ENCODE data around the gene BFSP2. TPM values are rescaled to one million over a fixed set of nuclear protein-coding genes. Genes with fewer than 3 reads are reported as not detected.

Gene BFSP2
- polyA plus RNA-seq, 3 donors from 2014 or later = 0.83 TPM; not detected in 2

DNA sequence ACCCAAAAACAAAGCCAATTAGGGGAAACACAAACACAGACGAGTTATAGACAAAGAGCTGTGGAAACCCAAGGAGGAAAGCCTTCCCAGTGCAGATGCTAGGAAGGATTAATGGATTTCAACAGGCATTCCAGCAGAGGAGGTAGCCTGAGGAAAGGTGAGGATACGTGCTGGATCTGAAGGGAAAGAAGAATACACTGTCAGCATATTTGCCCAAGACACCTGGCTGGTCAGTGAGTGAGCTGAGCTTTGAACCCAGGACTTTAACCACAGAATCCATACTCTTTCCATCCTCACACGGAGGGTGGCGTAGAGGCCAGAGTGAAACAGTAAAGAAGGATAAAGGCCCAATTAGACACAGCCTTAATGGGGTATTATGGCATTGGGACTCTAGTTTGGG, 9.1 kb upstream of the BFSP2 start:
- DNase-seq = no peak
- Mint-ChIP-seq H3K27ac (peak overlapping the region in 2 of 6 donors; percentile 60 to 80), H3K4me1 (peaks cover 17 to 27% of the 10 kb centered on the region in 2 donors), H3K9me3 (no peaks in the 10 kb centered on the region), H3K36me3 (no peaks in the 10 kb centered on the region), H3K4me3 (peak overlapping the region in 3 of 5 donors; percentile 22 to 28 (median 25)), H3K27me3 (ENCODE audit: low read depth in 3 of 3) (no peaks in the 10 kb centered on the region)

GRCh38 chr3:133393204-133393603, 6.7 kb upstream of the BFSP2 start:
- H3K4me1 Mint-ChIP-seq = peaks cover 17 to 27% of the 10 kb centered on the region in 2 donors
- no peak for DNase-seq
- no peaks in the 10 kb centered on the region for H3K9me3 Mint-ChIP-seq
- H3K27ac Mint-ChIP-seq = peak overlapping the region in 4 of 6 donors; percentile 5 to 69 (median 35)
- peak overlapping the region in 2 of 5 donors; percentile 11 to 49 for H3K4me3 Mint-ChIP-seq
- H3K27me3 Mint-ChIP-seq (ENCODE audit: low read depth in 3 of 3) = peaks cover 0 to 2% (median 2%) of the 10 kb centered on the region in 3 donors
- H3K36me3 Mint-ChIP-seq = no peaks in the 10 kb centered on the region

DNA sequence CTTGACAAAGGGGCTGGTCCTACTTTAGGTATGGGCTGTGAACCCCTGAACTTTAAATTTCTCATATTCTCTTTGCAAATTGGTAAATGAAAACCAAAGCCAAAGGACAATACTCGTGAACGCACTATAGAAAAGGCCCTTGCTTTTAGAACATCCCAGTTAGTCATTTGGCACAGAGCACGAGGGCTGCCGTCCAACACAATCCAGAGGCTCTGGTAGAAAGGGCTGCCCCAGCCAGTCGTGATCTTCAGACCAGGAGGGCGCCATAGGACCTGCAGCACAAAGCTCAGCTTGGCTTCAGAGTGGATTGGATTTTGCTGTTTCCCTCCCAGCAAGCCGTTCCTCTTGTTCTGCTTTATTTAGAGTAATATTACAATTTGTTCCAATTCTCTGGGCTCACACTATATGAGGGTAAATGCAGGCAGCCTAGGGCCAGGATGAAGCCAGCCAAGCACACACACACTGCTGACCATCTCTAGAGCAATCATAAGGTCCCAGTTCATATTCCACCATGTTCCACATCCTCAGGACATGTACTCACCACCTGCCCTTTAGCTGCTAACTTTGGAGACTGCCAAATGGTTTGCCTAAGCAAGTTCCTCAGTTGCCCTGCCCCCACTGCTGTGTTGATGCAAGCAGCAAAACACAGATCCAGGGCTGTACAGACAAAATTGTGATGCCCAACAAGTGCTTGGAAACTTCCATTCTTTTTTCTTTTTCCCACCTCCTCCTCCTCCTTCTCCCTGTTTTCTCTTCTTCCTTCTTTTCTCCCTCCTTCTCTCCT, 6.0 kb upstream of the BFSP2 start:
- H3K27ac Mint-ChIP-seq = peak overlapping the region in 1 of 6 donors; percentile 64
- no peaks in the 10 kb centered on the region for H3K36me3 Mint-ChIP-seq
- peaks cover 17 to 27% of the 10 kb centered on the region in 2 donors for H3K4me1 Mint-ChIP-seq
- DNase-seq = no peak
- no peak overlapping the region for H3K4me3 Mint-ChIP-seq
- no peaks in the 10 kb centered on the region for H3K9me3 Mint-ChIP-seq
- peaks cover 0 to 2% (median 2%) of the 10 kb centered on the region in 3 donors for H3K27me3 Mint-ChIP-seq (ENCODE audit: low read depth in 3 of 3)

GRCh38 chr3:133394561-133395311, 5.1 kb upstream of the BFSP2 start:
- Mint-ChIP-seq H3K4me3 (no peak overlapping the region), H3K27ac (peak overlapping the region in 1 of 6 donors; percentile 64), H3K36me3 (no peaks in the 10 kb centered on the region), H3K9me3 (no peaks in the 10 kb centered on the region), H3K4me1 (peaks cover 17 to 27% of the 10 kb centered on the region in 2 donors), H3K27me3 (ENCODE audit: low read depth in 3 of 3) (peaks cover 0 to 2% (median 2%) of the 10 kb centered on the region in 3 donors)
- no peak for DNase-seq

- Mint-ChIP-seq H3K36me3 (no peaks in the 10 kb centered on the region), H3K27ac (no peak overlapping the region), H3K27me3 (ENCODE audit: low read depth in 3 of 3) (peaks cover 0 to 2% (median 2%) of the 10 kb centered on the region in 3 donors), H3K4me1 (peaks cover 6 to 12% of the 10 kb centered on the region in 2 donors), H3K9me3 (no peaks in the 10 kb centered on the region), H3K4me3 (no peak overlapping the region)
- DNase-seq = no peak
Measured at GRCh38 chr3:133396906-133397305, 3.0 kb upstream of the BFSP2 start.

DNA sequence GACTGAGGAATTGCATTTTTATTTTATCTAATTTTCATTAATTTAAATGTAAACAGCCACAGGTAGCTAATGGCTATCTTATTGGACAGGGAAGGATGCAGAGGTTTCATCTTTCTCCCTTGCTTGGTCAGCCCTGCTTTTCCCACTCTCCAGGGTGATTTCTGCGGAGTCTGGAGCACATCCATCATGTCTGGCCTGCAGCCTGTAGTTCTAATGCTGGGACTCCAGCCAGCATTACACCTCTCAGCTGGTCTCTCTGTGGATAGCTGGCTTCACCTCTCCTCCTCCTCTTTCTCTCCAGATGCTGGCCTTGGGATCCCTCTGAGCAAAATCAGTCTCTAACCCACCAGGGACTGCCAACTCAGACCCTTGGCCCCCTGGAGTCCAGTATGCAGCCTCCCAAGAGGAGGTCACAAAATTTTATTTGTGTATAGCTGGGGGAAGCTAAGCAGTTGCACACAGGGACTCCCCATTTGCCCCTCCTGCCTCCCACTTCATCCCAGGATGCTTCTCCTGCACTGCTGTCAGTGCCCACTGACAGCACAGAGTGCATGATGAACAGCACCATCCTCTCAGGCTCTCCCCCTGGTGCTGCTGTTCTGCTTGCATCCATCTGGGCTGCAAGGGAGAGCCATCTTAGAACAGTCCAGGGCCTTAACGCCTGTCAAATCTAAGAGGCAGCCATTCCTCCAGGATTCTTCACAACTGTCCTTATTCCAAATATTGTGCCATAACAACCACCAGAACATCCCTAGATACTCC, 1.7 kb downstream of the BFSP2 start:
- no peaks in the 10 kb centered on the region for H3K9me3 Mint-ChIP-seq
- DNase-seq = no peak
- H3K27ac Mint-ChIP-seq = no peak overlapping the region
- H3K36me3 Mint-ChIP-seq = no peaks in the 10 kb centered on the region
- H3K4me1 Mint-ChIP-seq = no peaks in the 10 kb centered on the region
- H3K27me3 Mint-ChIP-seq (ENCODE audit: low read depth in 3 of 3) = peaks cover under 1 to 5% (median 2%) of the 10 kb centered on the region in 3 donors
- no peak overlapping the region for H3K4me3 Mint-ChIP-seq

DNA sequence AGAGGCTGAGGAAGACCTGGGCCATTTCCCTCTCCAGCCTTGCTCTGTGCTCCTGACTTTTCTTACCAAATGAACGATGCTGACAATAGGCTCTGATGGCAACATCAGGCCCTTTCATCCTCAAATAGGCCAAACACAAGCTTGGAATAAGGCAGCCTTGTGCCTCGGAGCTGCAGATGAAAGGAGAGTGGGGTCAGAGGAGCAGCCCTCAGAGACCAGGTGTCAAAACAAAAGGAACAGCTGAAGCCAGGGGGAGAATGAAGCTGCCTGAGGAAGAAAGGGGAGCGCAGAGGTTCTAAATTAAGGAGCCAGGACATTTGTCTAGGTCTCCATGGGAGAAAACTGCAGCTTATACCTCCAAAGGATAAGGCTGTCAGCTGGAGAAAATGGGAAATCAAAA, 5.1 kb downstream of the BFSP2 start:
- H3K4me1 Mint-ChIP-seq = no peaks in the 10 kb centered on the region
- DNase-seq = no peak
- H3K27me3 Mint-ChIP-seq (ENCODE audit: low read depth in 3 of 3) = peaks cover 2 to 3% (median 2%) of the 10 kb centered on the region in 3 donors
- H3K36me3 Mint-ChIP-seq = no peaks in the 10 kb centered on the region
- no peak overlapping the region for H3K27ac Mint-ChIP-seq
- H3K4me3 Mint-ChIP-seq = no peak overlapping the region
- H3K9me3 Mint-ChIP-seq = no peaks in the 10 kb centered on the region

GRCh38 chr3:133408366-133408765, 8.5 kb downstream of the BFSP2 start:
- no peak for DNase-seq
- Mint-ChIP-seq H3K36me3 (no peaks in the 10 kb centered on the region), H3K4me1 (no peaks in the 10 kb centered on the region), H3K4me3 (no peak overlapping the region), H3K9me3 (no peaks in the 10 kb centered on the region), H3K27ac (no peak overlapping the region), H3K27me3 (ENCODE audit: low read depth in 3 of 3) (peaks cover 2 to 5% (median 2%) of the 10 kb centered on the region in 3 donors)

DNA sequence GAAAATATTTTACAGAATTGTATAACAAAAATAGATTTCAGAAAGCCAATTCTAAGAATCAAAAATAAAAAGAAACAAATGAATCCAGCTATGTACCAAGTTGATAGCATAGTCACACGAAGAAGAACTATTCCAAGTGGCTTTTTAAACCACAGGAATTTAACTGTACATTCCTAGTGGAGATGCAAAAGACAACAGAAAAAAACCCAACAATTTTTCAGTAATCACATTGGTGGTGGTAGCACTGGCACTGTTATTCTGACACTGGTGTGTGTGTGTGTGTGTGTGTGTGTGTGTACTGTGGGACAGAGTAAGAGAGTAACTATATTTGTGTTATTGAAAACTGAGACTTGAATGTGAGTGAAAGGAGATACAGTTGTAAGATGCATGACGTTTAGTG, 9.1 kb downstream of the BFSP2 start:
- no peak overlapping the region for H3K27ac Mint-ChIP-seq
- H3K27me3 Mint-ChIP-seq (ENCODE audit: low read depth in 3 of 3) = peaks cover 2 to 4% (median 2%) of the 10 kb centered on the region in 3 donors
- H3K9me3 Mint-ChIP-seq = no peaks in the 10 kb centered on the region
- no peak overlapping the region for H3K4me3 Mint-ChIP-seq
- DNase-seq = no peak
- H3K4me1 Mint-ChIP-seq = no peaks in the 10 kb centered on the region
- H3K36me3 Mint-ChIP-seq = no peaks in the 10 kb centered on the region

DNA sequence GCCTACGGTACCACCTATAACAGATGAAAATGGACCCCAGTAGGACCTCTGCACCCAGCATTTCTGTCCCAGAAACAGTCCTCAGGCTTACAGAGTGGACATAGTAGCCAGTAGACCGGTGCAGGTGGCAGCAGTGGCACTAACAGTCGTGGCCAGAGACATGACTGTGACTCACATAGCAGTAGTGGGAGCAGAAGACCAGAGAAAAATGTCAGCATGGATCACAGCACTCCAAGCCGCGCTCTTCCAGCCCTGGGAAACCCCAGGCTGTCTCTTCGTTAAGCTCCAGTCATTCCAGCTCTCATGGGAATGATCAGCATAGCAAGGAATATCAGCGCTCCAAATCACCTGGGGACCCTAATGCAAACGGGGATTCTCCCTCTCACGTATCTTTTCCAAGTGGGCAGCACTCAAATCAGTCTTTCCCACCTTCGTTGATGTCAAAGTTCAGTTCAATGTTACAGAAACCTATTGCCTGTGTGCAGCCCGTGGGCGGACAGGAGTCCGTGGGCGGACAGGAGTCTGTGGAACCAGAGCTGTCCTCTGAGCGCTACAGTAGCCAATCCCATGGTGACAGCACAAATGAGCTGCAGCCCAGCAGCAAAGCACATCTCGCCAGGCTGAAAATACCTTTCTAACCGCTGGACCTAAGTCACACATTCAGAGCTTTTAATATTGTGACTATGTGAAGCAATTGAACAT, 10.5 kb downstream of the BFSP2 start:
- Mint-ChIP-seq H3K4me3 (no peak overlapping the region), H3K27ac (no peak overlapping the region), H3K9me3 (no peaks in the 10 kb centered on the region), H3K4me1 (no peaks in the 10 kb centered on the region), H3K27me3 (ENCODE audit: low read depth in 3 of 3) (peaks cover 2% of the 10 kb centered on the region in 3 donors), H3K36me3 (no peaks in the 10 kb centered on the region)
- DNase-seq = no peak

DNA sequence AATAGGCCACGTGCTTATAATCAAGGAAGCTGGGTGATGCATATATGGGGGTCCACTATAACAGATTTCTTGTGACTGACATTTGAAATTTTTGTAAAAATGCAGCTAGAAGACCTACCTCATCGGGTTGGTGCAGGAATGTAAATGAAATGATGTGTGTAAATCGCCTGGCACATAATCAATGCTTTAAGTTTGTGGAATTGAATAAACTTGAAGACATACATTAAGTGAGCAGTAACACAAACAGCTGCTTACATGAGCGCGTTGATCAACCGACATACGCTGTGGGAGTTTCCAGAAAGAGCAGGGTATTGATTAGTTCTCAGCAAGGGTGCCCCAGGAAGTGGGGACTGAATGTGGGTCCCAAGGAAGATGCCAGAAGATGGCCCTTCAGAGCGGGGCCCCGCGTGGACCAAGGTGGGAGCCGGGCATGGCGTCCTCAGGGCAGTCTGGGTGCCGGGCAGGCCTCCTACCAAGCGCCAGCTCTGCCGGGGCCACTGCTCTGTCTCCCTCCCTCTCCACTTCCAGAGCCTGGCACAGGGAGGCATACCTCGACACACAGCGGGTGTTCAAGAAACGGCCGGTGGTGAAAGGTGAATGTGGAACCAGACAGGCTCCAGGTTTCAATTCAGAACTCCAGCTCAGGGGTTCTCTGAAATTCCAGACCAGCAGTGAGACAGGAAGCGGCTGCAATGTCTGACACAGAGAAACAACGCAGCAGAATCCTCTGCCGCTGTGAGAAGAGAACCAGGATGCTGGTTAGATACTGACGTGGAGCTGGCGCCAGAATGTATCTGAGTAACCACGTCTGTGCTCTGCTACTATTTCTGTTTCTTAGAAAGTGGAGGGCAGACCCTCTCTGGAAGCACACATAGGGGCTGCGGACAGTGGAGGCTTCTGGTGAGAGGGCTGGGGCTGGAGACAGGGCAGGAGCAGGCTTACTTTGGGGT, 12.6 kb downstream of the BFSP2 start:
- H3K4me3 Mint-ChIP-seq = no peak overlapping the region
- no peaks in the 10 kb centered on the region for H3K4me1 Mint-ChIP-seq
- H3K27ac Mint-ChIP-seq = no peak overlapping the region
- H3K36me3 Mint-ChIP-seq = no peaks in the 10 kb centered on the region
- peaks cover 0 to 2% (median 1%) of the 10 kb centered on the region in 3 donors for H3K27me3 Mint-ChIP-seq (ENCODE audit: low read depth in 3 of 3)
- H3K9me3 Mint-ChIP-seq = no peaks in the 10 kb centered on the region
- no peak for DNase-seq

DNA sequence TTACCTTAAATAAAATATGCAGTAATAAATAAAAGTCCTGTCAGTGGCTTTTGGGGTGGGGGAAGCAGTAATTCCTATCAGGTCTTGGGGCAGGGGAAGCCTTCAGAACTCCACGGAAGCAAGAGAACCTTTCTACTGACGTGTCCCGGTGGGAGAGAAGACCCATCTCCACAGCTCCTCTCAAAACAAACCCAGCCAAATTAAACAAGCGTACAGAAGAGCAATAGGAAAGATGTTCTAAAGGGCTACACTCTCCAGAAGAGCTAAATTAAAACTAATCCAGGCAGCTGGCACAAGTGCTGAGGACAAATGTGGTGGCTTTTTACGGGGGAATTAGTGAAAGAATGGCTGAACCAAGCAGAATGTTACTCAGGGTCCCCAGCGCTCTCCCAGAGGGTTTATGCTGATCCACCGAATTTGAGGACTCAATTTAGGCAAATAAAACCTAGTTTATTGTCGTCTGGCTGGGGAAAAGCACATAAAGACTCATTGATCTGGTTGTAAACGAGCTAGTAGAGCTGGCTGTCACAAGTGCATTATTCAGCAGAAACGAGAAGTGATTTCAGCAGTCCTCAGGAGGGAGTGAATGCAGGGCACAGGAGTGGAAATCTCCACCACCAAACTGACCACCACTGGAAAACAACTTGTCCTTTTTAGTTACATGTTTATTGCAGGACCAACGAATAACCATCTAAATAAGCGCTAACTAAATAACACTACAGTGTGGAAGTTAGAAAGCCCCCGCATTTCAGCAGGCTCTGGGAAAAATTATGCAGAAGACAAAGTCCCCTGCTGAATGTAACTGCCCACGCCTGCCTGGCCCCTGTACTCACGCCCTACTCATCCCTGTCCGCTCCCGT, 13.5 kb downstream of the BFSP2 start:
- H3K4me3 Mint-ChIP-seq = no peak overlapping the region
- H3K27ac Mint-ChIP-seq = no peak overlapping the region
- H3K36me3 Mint-ChIP-seq = no peaks in the 10 kb centered on the region
- H3K9me3 Mint-ChIP-seq = no peaks in the 10 kb centered on the region
- no peaks in the 10 kb centered on the region for H3K4me1 Mint-ChIP-seq
- no peak for DNase-seq
- H3K27me3 Mint-ChIP-seq (ENCODE audit: low read depth in 3 of 3) = peaks cover 0 to 2% (median 0%) of the 10 kb centered on the region in 3 donors
